HepG2 (cell line): ENCODE measurements around the gene ZC3H4. TPM values are rescaled to one million over a fixed set of nuclear protein-coding genes. Genes with fewer than 3 reads are reported as not detected.

Experiments
- CBFB ChIP-seq: sonication (generic); formaldehyde crosslinking; IDR thresholded peaks from 2 replicates; pipeline ENCODE4 v1.4.0; 2020; ENCODE audit warnings: missing genetic modification reagents
- CC2D1A ChIP-seq: sonication (generic); formaldehyde crosslinking; IDR thresholded peaks from 2 replicates; pipeline ENCODE4 v1.8.1; 2023; ENCODE audit warnings: mild to moderate bottlenecking, missing genetic modification reagents
- CEBPB ChIP-seq: IDR thresholded peaks from 2 replicates; pipeline ENCODE4 v1.6.1; 2011; ENCODE audit warnings: low read depth, low read length, improper control_type of control experiment, borderline replicate concordance
- FOXJ3 ChIP-seq: sonication (generic); formaldehyde crosslinking; IDR thresholded peaks from 2 replicates; pipeline ENCODE4 v1.4.0; 2020; ENCODE audit warnings: missing genetic modification reagents, mild to moderate bottlenecking, borderline replicate concordance
- HOXA3 ChIP-seq: sonication (generic); formaldehyde crosslinking; IDR thresholded peaks from 2 replicates; pipeline ENCODE4 v1.5.0; 2020; ENCODE audit warnings: missing genetic modification reagents
- HOXA7 ChIP-seq: sonication (generic); formaldehyde crosslinking; IDR thresholded peaks from 2 replicates; pipeline ENCODE4 v1.8.1; 2022; ENCODE audit warnings: mild to moderate bottlenecking, missing genetic modification reagents, moderate library complexity
- JARID2 ChIP-seq: sonication (generic); formaldehyde crosslinking; IDR thresholded peaks from 2 replicates; pipeline ENCODE4 v1.8.1; 2023; ENCODE audit warnings: missing genetic modification reagents, inconsistent platforms; ENCODE audit not compliant: insufficient replicate concordance
- KDM4B ChIP-seq: sonication (generic); formaldehyde crosslinking; IDR thresholded peaks from 2 replicates; pipeline ENCODE4 v1.4.0; 2020; ENCODE audit warnings: missing genetic modification reagents
- MYC ChIP-seq: sonication (generic); formaldehyde crosslinking; IDR thresholded peaks from 2 replicates; pipeline ENCODE4 v1.9.0; 2021; ENCODE audit warnings: missing genetic modification reagents, borderline replicate concordance
- PHF8 ChIP-seq: sonication (generic); formaldehyde crosslinking; IDR thresholded peaks from 2 replicates; pipeline ENCODE4 v1.5.0; 2020; ENCODE audit warnings: missing genetic modification reagents
- SNAPC2 ChIP-seq: sonication (generic); formaldehyde crosslinking; IDR thresholded peaks from 2 replicates; pipeline ENCODE4 v1.8.1; 2022; ENCODE audit warnings: mild to moderate bottlenecking, missing genetic modification reagents
- U2AF1 ChIP-seq: fragments of 200-400 bp; formaldehyde crosslinking; optimal IDR thresholded peaks from 2 replicates; pipeline ENCODE3; 2017; ENCODE audit warnings: mild to moderate bottlenecking, low read depth, low read length
- ZBTB20 ChIP-seq: sonication (generic); formaldehyde crosslinking; IDR thresholded peaks from 2 replicates; pipeline ENCODE4 v1.8.1; 2023; ENCODE audit warnings: missing genetic modification reagents, low read depth, mild to moderate bottlenecking, borderline replicate concordance
- ZBTB21 ChIP-seq: sonication (generic); formaldehyde crosslinking; IDR thresholded peaks from 2 replicates; pipeline ENCODE4 v1.4.0; 2020; ENCODE audit warnings: missing genetic modification reagents
- ZBTB38 ChIP-seq: sonication (generic); formaldehyde crosslinking; IDR thresholded peaks from 2 replicates; pipeline ENCODE4 v1.5.1; 2020; ENCODE audit warnings: mild to moderate bottlenecking, missing genetic modification reagents
- ZBTB4 ChIP-seq: sonication (generic); formaldehyde crosslinking; IDR thresholded peaks from 2 replicates; pipeline ENCODE4 v1.4.0; 2020; ENCODE audit warnings: missing genetic modification reagents, mild to moderate bottlenecking, borderline replicate concordance
- ZFAT ChIP-seq: sonication (generic); formaldehyde crosslinking; conservative IDR thresholded peaks from 2 replicates; pipeline ENCODE4 v1.8.1; 2023; ENCODE audit warnings: missing genetic modification reagents, inconsistent platforms
- ZFP41 ChIP-seq: sonication (generic); formaldehyde crosslinking; IDR thresholded peaks from 2 replicates; pipeline ENCODE4 v1.4.0; 2020; ENCODE audit warnings: mild to moderate bottlenecking, missing genetic modification reagents, borderline replicate concordance
- ZFP62 ChIP-seq: sonication (generic); formaldehyde crosslinking; IDR thresholded peaks from 2 replicates; pipeline ENCODE4 v1.4.0; 2020; ENCODE audit warnings: missing genetic modification reagents
- ZFP82 ChIP-seq: sonication (generic); formaldehyde crosslinking; IDR thresholded peaks from 2 replicates; pipeline ENCODE4 v1.5.1; 2020; ENCODE audit warnings: mild to moderate bottlenecking, missing genetic modification reagents, borderline replicate concordance
- ZNF496 ChIP-seq: sonication (generic); formaldehyde crosslinking; IDR thresholded peaks from 2 replicates; pipeline ENCODE4 v1.8.1; 2023; ENCODE audit warnings: mild to moderate bottlenecking, moderate library complexity, missing genetic modification reagents; ENCODE audit not compliant: insufficient replicate concordance
- ZNF550 ChIP-seq: sonication (generic); formaldehyde crosslinking; IDR thresholded peaks from 2 replicates; pipeline ENCODE4 v1.4.0; 2020; ENCODE audit warnings: mild to moderate bottlenecking, missing genetic modification reagents, borderline replicate concordance
- ZNF639 ChIP-seq: conservative IDR thresholded peaks from 2 replicates; pipeline ENCODE4 v1.6.1; 2018; ENCODE audit warnings: missing genetic modification reagents
- ZNF761 ChIP-seq: sonication (generic); formaldehyde crosslinking; conservative IDR thresholded peaks from 2 replicates; pipeline ENCODE4 v1.4.0; 2020; ENCODE audit warnings: mild to moderate bottlenecking, missing genetic modification reagents
- ZSCAN12 ChIP-seq: sonication (generic); formaldehyde crosslinking; IDR thresholded peaks from 2 replicates; pipeline ENCODE4 v1.9.0; 2021; ENCODE audit warnings: mild to moderate bottlenecking, missing genetic modification reagents
- polyA plus RNA-seq, 8 experiments: library from polyadenylated mRNA; depleted of rRNA in 3 of 8; stranded (reverse) in 7 of 8; unstranded in 1 of 8; fragments of >200 nt; fragmentation: Illumina TruSeq in 4 of 8; extraction: Trizol in 4 of 8; gene quantifications; 2 replicates each; pipeline versions ENCODE4 v1.2.1 to v1.2.3, GENCODE V29; 2011 to 2016; ENCODE audit warnings: low read depth in 4 of 8, missing spikeins in 1 of 8, mixed read lengths in 1 of 8; ENCODE audit not compliant: insufficient read depth in 1 of 8
- total RNA-seq, 5 experiments: library from RNA; depleted of rRNA; stranded (reverse); fragments of >200 nt; fragmentation: Illumina TruSeq; extraction: Trizol; gene quantifications; 2 replicates each; pipeline ENCODE4 v1.2.3, GENCODE V29; 2016; ENCODE audit warnings: low read depth in 1 of 5

ZC3H4 gene
- total and polyA plus RNA-seq, 2 of the 13 experiments (the other 11 are each of a cell fraction or from before 2014, with no cell fraction given): 1.8 to 10.7 TPM

- TF ChIP-seq PHF8 (CRISPR knock-in tag) (peak; percentile 72), CC2D1A (no peak), ZBTB21 (CRISPR knock-in tag) (peak; percentile 99), HOXA3 (CRISPR knock-in tag) (peak; percentile 99), CBFB (0 out of 2 replicates have a peak, but pooled peaks have one; percentile 16), ZNF761 (no peak; the same call in 1 of the 2 replicates), MYC (peak; percentile 84; the same call in 1 of the 2 replicates), KDM4B (CRISPR knock-in tag) (no peak), ZBTB4 (CRISPR knock-in tag) (0 out of 2 replicates have a peak, but pooled peaks have one; percentile 29), U2AF1 (no peak), ZFP41 (CRISPR knock-in tag) (no peak), FOXJ3 (CRISPR knock-in tag) (no peak), JARID2 (CRISPR knock-in tag) (no peak), CEBPB (peak; percentile 69; the same call in 1 of the 2 replicates), ZNF639 (CRISPR knock-in tag) (no peak), HOXA7 (CRISPR knock-in tag) (no peak), ZNF550 (CRISPR knock-in tag) (no peak), ZFP62 (CRISPR knock-in tag) (no peak), ZFAT (CRISPR knock-in tag) (no peak), ZBTB20 (no peak; the same call in 1 of the 2 replicates), ZNF496 (CRISPR knock-in tag) (no peak), ZFP82 (0 out of 2 replicates have a peak, but pooled peaks have one; percentile 34), ZSCAN12 (CRISPR knock-in tag) (no peak), SNAPC2 (CRISPR knock-in tag) (no peak), ZBTB38 (CRISPR knock-in tag) (peak; percentile 64; the same call in 1 of the 2 replicates)
Observed at GRCh38 chr19:47112997-47113849, at the start of gene ZC3H4 (continued).
